T-helper 1 cell treated with Interleukin-12 subunit alpha and Interleukin-12 subunit beta and Interleukin-4 antibody, amounts not matched to agents 30 μg/mL and 1 μg/mL, for 36 hours (primary cell): Measurements from ENCODE around the gene C2CD2L.

ENCODE experiments used
- H3K27ac Mint-ChIP-seq: one replicate; pipeline ENCODE4 v1.8.0; 2021; ENCODE audit warnings: mild to moderate bottlenecking, mixed read lengths
- H3K27me3 Mint-ChIP-seq: one replicate; pipeline ENCODE4 v1.8.0; 2021; ENCODE audit warnings: low read depth, mixed read lengths
- H3K36me3 Mint-ChIP-seq: one replicate; pipeline ENCODE4 v1.8.0; 2021; ENCODE audit warnings: low read depth, mixed read lengths
- H3K4me1 Mint-ChIP-seq: one replicate; pipeline ENCODE4 v1.8.0; 2021; ENCODE audit warnings: low read depth, mixed read lengths
- H3K4me3 Mint-ChIP-seq: one replicate; pipeline ENCODE4 v1.8.0; 2021; ENCODE audit warnings: mild to moderate bottlenecking, moderate library complexity, mixed read lengths
- H3K9me3 Mint-ChIP-seq: one replicate; pipeline ENCODE4 v1.8.0; 2021; ENCODE audit warnings: mixed read lengths

C2CD2L gene

DNA sequence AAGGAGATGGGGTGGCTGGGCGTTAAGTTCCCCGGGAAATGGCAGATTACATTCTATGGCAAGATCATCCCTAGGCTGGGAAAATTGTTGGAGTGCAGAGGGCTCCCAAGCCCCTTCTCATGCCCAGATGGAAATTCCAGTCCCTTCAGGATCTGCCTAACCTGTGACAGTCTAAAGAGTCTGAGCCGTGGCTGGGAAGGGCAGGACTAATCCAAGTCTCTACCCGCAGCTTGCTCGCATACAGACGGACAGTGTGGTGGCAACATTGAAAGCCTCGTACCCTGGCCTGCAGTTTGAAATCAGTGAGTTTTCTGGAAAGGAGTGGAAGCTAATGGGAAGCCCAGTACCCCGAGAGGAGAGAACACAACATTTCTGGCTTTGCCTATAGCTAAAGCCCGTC is 18.7 kb upstream of the C2CD2L start:
- no peak overlapping the region for H3K4me3 Mint-ChIP-seq
- no peaks in the 10 kb centered on the region for H3K9me3 Mint-ChIP-seq
- H3K4me1 Mint-ChIP-seq: peaks cover 37% of the 10 kb centered on the region
- H3K36me3 Mint-ChIP-seq: peaks cover 17% of the 10 kb centered on the region
- no peak overlapping the region for H3K27ac Mint-ChIP-seq
- no peaks in the 10 kb centered on the region for H3K27me3 Mint-ChIP-seq

DNA sequence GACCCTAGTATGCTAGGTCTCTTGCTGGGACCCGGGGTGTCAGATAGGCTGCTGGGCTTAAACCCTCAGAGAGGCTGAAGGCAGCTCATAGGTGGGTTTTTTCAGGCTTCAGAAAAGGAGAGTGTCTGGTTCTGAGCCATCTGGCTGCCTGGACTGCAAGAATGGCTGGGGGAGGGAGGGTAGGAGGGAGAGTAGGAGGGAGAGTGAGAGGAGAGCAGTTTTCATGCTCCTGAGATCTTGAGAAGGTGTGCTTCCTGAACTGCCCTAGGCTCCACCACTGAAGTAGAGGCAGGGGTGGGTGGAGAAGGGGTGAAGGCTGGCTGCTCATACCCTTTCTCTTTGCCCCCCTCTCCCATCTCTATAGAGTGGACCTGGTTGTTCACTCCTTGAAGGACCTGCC is 17.8 kb upstream of the C2CD2L start:
- H3K4me1 Mint-ChIP-seq: peaks cover 40% of the 10 kb centered on the region
- H3K27me3 Mint-ChIP-seq: no peaks in the 10 kb centered on the region
- peaks cover 23% of the 10 kb centered on the region for H3K36me3 Mint-ChIP-seq
- no peak overlapping the region for H3K27ac Mint-ChIP-seq
- H3K4me3 Mint-ChIP-seq: no peak overlapping the region
- H3K9me3 Mint-ChIP-seq: no peaks in the 10 kb centered on the region

DNA sequence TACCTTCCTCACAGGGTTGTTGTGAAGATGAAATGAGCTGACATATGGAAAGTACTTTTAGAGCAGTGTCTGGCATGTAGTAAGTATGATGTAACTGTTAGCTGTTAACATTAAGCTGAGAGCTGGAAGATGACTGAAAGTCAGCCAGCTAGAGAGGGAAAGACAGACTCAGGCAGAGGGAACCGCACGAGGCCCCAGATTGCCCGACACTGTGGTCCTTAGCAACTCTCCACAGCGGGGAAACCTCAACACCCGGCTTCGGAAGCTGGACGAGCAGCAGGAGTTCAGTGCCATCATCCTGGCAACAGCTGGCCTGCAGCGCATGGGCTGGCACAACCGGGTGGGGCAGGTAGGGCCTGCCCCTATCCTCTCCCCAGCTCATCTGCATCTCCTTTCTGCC is 16.0 kb upstream of the C2CD2L start:
- H3K9me3 Mint-ChIP-seq: no peaks in the 10 kb centered on the region
- no peak overlapping the region for H3K4me3 Mint-ChIP-seq
- peaks cover 38% of the 10 kb centered on the region for H3K4me1 Mint-ChIP-seq
- H3K27ac Mint-ChIP-seq: no peak overlapping the region
- peaks cover 28% of the 10 kb centered on the region for H3K36me3 Mint-ChIP-seq
- H3K27me3 Mint-ChIP-seq: peaks cover 3% of the 10 kb centered on the region

DNA sequence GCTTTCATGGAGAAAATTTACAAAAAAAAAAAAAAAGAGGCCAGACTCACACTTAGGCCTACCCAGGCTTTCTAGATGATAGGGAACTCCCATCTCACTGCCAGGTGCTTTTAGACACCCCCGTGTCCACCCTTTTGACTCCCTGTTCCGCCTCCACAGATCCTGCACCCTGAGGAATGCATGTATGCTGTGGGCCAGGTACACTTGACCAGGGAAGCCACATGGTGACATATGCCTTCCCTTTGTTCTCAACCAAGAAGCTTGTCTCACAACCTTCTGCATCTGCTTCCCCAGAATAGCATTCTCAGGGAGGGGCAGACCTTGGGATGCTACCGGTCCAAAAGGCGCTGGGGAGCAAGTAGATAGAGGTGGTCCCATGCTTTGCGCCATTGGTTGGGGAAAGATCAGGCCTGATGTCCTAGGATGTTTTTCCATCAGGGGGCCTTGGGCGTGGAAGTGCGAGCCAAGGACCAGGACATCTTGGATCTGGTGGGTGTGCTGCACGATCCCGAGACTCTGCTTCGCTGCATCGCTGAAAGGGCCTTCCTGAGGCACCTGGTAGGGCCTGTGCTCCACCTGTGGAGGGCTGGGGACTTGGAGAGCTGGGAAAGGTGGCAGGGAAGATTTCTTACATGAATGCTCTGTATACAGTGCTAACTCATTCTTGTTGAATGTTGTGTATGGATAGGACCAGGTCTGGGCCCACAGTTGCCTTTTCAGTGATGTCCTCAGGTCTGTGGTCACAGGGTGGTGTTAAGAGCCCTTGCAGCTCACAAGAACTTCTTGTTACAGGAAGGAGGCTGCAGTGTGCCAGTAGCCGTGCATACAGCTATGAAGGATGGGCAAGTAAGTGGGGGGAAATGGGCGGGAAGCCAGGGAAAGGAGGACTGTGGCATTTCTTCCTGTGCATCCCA is 14.9 kb upstream of the C2CD2L start:
- peaks cover 39% of the 10 kb centered on the region for H3K4me1 Mint-ChIP-seq
- H3K27ac Mint-ChIP-seq: peak overlapping the region; percentile 56
- H3K9me3 Mint-ChIP-seq: no peaks in the 10 kb centered on the region
- peaks cover 37% of the 10 kb centered on the region for H3K36me3 Mint-ChIP-seq
- peaks cover 3% of the 10 kb centered on the region for H3K27me3 Mint-ChIP-seq
- peak overlapping the region; percentile 92 for H3K4me3 Mint-ChIP-seq

DNA sequence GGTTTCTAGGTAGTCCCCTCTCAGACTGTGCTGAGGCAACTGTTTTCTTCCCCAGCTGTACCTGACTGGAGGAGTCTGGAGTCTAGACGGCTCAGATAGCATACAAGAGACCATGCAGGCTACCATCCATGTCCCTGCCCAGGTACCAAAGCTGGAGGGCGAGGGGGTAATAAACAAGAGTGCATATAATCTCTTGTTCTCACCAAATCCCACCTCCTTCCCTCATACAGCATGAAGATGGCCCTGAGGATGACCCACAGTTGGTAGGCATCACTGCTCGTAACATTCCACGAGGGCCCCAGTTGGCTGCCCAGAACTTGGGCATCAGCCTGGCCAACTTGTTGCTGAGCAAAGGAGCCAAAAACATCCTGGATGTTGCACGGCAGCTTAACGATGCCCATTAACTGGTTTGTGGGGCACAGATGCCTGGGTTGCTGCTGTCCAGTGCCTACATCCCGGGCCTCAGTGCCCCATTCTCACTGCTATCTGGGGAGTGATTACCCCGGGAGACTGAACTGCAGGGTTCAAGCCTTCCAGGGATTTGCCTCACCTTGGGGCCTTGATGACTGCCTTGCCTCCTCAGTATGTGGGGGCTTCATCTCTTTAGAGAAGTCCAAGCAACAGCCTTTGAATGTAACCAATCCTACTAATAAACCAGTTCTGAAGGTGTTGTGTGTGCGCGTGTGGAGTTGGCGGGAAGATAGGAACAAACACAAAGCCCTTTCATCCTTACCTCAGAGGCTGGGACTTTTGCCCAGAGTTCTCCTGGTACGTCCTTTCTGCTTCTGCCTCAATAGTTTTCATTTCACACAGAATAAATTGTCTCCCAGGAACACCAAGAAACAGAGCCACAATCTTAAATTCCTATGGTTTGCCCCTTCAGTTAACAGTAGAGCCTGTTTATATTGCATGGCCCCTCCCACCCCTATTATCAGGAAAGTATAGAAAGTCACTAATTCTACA is 14.0 kb upstream of the C2CD2L start:
- H3K36me3 Mint-ChIP-seq: peaks cover 47% of the 10 kb centered on the region
- peaks cover 3% of the 10 kb centered on the region for H3K27me3 Mint-ChIP-seq
- H3K9me3 Mint-ChIP-seq: no peaks in the 10 kb centered on the region
- peak overlapping the region; percentile 92 for H3K4me3 Mint-ChIP-seq
- H3K4me1 Mint-ChIP-seq: peaks cover 33% of the 10 kb centered on the region
- peak overlapping the region; percentile 77 for H3K27ac Mint-ChIP-seq

DNA sequence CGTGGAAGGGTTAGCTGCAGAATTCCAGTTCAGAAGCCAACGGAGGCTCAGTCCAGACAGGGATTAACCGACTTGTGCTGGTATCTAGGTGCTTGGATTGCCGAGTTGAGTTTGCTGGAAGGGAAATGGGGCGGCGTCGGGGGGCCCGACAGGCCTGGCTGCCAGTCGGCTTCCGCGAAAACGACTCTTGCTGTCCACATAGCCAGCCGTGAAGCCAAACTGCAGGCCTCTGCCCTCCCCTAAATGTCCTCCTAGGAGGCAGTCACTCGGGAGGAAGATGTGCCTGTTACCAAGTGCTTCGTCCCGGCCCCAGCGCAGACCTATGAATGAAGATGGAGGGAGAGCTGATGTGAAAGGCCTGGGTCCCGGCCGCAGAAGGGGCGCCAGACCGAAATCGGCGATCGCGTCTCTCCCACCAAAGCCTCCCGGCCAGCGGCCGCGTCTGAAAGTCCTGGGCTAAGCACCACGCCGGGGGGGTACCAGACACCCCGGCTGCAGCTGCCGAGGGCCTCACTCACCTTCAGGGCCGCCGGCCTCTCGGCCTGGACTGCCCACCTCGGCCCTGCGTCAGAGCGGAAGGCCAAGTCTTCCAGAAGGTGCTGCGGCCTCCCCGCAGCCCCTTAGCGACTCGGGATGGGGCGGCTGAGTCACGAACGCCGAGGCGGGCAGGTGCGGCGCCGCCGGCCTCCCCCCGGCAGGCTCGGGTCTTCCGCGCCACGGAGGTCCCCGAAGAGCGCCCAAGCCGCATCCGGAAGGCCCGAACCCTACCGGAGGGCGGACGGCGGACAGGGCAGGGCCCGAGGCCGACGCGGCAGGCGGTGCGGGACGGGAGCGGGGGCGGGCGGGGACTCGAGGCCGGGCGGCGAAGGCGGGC is 13.0 kb upstream of the C2CD2L start:
- H3K9me3 Mint-ChIP-seq: no peaks in the 10 kb centered on the region
- peaks cover 53% of the 10 kb centered on the region for H3K36me3 Mint-ChIP-seq
- H3K4me1 Mint-ChIP-seq: peaks cover 35% of the 10 kb centered on the region
- peaks cover 3% of the 10 kb centered on the region for H3K27me3 Mint-ChIP-seq
- H3K4me3 Mint-ChIP-seq: peak overlapping the region; percentile 92
- H3K27ac Mint-ChIP-seq: peak overlapping the region; percentile 97

DNA sequence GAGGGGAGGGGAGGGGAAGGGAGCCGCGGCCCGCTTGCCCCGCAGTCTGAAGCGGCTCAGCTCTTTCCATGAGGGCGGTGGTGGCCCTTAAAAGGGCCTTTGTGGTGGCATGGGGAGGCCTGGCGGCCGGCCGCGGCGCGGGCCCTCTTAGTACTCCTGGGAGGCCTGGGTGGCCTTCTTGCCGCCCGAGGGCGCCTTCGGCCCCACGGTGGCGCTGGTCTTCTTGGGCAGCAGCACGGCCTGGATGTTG is 12.4 kb upstream of the C2CD2L start:
- H3K27ac Mint-ChIP-seq: peak overlapping the region; percentile 97
- no peaks in the 10 kb centered on the region for H3K9me3 Mint-ChIP-seq

DNA sequence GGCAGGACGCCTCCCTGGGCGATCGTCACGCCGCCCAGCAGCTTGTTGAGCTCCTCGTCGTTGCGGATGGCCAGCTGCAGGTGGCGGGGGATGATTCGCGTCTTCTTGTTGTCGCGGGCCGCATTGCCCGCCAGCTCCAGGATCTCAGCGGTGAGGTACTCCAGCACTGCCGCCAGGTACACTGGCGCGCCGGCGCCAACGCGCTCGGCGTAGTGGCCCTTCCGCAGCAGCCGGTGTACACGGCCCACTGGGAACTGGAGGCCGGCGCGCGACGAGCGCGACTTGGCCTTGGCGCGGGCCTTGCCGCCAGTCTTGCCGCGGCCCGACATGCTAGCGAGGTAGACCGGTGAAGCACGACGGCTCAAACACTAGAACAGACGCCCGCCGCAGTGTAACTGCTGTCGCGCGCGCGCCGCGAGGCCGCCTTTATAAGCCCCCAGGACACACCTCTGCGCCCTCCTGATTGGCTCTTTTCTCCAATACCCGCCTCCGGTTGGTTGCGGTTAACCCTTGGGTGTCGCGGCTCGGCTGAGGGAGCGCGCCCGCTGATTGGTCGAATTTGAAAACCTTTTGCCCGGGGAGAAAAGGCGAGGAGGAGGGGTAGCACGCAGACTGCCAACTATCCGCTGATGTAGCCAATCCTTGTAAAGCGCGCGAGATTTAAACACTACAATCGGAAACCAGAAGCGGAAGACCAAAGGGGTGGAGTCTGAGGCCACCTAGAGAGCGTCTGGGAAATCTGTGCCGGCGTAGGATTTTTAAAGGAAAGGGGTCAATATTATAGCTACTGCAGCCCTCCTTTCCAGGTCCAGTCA is 11.9 kb upstream of the C2CD2L start:
- peaks cover 3% of the 10 kb centered on the region for H3K27me3 Mint-ChIP-seq
- H3K9me3 Mint-ChIP-seq: no peaks in the 10 kb centered on the region
- peak overlapping the region; percentile 92 for H3K4me3 Mint-ChIP-seq
- peak overlapping the region; percentile 97 for H3K27ac Mint-ChIP-seq
- peaks cover 56% of the 10 kb centered on the region for H3K36me3 Mint-ChIP-seq
- H3K4me1 Mint-ChIP-seq: peaks cover 42% of the 10 kb centered on the region

More for the DNA sequence above, 12.4 kb upstream of the C2CD2L start:
- Mint-ChIP-seq H3K4me3 (peak overlapping the region; percentile 92), H3K36me3 (peaks cover 53% of the 10 kb centered on the region), H3K4me1 (peaks cover 36% of the 10 kb centered on the region), H3K27me3 (peaks cover 3% of the 10 kb centered on the region)

DNA sequence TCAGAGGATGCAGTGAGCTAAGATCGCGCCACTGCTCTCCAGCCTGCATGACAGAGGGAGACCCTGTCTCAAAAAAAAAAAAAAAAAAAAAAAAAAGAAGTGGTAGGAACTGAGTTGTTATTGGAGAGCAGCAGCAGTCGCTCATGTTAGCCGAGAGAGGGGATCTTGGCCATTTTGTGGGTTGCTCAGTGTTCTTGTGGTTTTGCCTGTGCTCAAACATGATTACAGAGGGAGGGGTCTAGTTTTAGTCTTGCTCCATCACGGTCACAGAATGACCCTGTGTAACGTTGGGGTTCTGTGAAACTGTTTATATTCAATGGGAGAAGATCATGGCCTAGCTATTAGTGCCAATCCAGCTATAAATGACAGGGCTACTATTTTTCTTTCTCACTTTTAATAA is 7.4 kb upstream of the C2CD2L start:
- peaks cover 3% of the 10 kb centered on the region for H3K27me3 Mint-ChIP-seq
- H3K4me1 Mint-ChIP-seq: peaks cover 32% of the 10 kb centered on the region

DNA sequence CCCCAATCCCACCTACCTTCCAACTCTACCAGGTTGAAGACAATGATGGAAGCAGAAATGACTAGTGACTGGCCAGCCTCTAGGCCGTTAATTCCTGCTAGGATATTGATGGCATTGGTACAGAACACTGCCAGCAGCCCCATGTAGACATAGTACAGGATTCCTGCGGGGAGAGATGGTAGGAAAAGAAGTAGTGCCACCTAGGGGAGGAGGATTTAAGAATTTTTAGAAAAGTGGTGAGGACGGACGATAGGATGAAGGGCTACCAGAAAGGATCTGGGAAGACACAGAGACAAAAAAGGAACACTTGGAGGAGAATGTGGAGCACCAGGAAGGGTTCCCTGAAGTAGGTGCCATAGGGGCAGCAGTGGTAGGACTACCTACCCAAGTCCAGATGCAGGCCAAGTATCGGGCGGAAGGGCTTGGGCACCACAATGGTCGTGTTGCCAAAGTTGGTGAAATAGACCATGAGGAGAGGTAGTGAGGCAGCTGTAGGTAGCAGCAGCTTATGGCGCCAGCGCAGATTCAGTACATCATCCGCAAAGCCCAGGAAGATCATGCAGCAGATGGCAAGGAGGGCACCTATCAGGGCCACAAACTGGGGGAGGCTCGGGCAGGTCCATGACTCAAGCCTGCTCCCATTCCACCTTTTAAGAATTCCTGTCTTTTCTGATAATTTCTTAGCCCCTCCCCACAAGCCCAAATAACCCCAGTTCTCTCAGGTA is 6.7 kb upstream of the C2CD2L start:
- peaks cover 30% of the 10 kb centered on the region for H3K36me3 Mint-ChIP-seq
- peak overlapping the region; percentile 78 for H3K27ac Mint-ChIP-seq
- peaks cover 31% of the 10 kb centered on the region for H3K4me1 Mint-ChIP-seq
- H3K27me3 Mint-ChIP-seq: peaks cover 1% of the 10 kb centered on the region
- peak overlapping the region; percentile 89 for H3K4me3 Mint-ChIP-seq
- no peaks in the 10 kb centered on the region for H3K9me3 Mint-ChIP-seq

More for the DNA sequence above, 7.4 kb upstream of the C2CD2L start:
- Mint-ChIP-seq H3K27ac (no peak overlapping the region), H3K36me3 (peaks cover 34% of the 10 kb centered on the region), H3K4me3 (peak overlapping the region; percentile 89), H3K9me3 (no peaks in the 10 kb centered on the region)

DNA sequence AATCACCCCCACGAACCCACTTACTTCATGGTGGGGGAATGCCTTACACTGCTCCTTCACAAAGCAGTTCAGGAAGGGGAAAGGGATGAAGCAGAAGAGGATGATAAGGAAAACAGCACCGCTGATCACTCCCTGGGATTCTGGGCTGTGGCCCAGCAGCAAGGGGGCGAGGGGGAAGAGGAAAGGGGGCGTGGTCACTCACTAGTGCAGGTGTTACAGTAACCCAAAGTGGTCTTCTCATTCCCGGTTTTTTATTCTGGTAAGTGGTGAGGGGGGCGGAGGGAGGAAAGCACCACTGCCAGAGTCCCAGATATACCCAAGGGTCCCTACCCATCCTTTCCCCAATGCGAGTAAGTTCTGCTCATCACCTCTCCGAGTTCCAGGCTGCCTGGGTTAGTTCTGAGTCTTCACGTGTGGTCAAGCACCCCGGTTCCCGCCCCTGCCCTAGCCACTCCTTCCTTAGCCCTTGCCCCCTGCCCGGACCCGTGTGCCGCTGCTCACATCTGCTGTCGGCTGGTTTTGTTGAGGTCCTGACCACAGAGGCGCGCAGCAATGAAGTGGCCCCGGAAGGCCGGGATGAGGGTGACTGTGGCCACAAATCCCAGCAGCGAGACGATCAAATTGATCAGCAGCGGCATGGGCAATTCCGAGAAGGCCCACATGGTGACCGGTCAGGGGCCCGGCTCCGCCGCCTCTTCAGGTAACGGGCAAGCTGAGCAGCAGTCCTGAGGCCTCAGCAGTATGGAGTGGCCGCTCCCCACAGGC is 6.0 kb upstream of the C2CD2L start:
- Mint-ChIP-seq H3K36me3 (peaks cover 29% of the 10 kb centered on the region), H3K4me1 (peaks cover 27% of the 10 kb centered on the region), H3K4me3 (peak overlapping the region; percentile 89), H3K9me3 (no peaks in the 10 kb centered on the region), H3K27me3 (no peaks in the 10 kb centered on the region), H3K27ac (peak overlapping the region; percentile 97)

DNA sequence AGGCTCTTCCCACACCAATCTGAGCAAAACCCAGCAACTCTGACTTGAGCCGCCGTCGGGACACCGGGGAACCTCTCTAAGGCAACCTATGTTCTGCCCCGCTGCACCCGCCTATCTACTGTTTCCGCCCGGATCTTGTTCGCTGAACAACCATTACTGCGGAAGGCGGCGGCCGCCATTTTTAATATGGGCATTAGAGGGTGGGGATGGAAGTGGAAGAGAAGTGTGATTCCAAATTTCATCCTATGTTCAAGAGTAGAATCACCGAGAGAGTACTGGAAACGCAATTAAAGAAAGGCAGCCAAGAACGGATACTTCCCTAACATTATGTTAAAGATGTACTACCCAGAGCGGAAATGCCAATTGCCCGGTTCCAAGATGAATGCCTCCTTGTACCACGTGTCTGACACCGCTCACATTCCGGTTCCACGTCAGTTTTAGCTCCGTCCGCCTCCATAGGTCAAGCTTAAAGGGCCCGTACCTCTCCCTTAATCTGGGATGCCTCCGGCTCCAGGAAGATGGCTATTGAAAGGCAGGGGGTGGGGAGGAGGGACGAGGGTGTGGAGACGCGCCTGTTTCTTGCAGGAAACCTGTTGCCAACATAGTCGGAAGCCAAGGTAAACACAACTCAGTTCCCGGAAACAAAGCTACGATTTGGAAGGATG is 5.3 kb upstream of the C2CD2L start, which contains the start of gene DPAGT1:
DPAGT1 (minus strand) TSS at position 95 of the 665 bp plus-strand sequence. CDS start 198 bp downstream, outside the sequence.
- H3K27ac Mint-ChIP-seq: peak within 1 kb of the TSS; percentile 97
- no peaks in the 10 kb centered on the region for H3K9me3 Mint-ChIP-seq
- H3K27me3 Mint-ChIP-seq: no peaks in the 10 kb centered on the region
- H3K4me1 Mint-ChIP-seq: peaks cover 29% of the 10 kb centered on the region
- peaks cover 21% of the 10 kb centered on the region for H3K36me3 Mint-ChIP-seq
- peak within 1 kb of the TSS; percentile 89 for H3K4me3 Mint-ChIP-seq
